ENCODE data around the gene LRP1B.

DNA sequence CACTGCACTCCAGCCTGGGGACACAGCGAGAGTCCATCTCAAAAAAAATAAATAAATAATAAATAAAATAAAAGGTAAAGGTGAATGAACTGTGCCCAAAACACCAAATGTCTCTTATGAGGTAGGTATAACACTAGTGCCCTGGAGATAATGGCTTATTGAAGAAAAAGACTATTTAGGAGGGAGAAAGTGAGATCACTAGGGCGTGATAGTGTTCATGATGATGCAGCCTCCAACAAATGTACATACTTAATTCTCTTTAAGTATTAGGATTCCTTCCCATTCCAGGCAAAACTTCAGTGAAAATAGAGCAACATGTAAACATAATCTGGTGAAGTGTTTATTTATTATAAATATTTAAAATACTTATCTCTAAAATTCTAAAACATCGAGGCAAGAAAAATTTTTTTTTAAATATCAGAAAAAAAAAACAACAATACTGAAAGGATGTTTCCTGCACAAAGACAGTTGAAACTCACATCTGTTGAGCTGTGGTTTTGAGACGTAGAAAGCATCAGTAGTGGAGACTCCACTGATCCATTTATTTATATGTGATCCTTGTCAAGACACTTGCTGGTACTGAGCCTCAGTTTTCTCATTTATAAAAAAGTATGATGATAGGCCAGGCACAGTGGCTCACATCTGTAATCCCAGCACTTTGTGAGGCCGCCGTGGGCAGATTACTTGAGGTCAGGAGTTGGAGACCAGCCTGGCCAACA, 183.3 kb downstream of the LRP1B start:
- TF ChIP-seq, protein P1, sequence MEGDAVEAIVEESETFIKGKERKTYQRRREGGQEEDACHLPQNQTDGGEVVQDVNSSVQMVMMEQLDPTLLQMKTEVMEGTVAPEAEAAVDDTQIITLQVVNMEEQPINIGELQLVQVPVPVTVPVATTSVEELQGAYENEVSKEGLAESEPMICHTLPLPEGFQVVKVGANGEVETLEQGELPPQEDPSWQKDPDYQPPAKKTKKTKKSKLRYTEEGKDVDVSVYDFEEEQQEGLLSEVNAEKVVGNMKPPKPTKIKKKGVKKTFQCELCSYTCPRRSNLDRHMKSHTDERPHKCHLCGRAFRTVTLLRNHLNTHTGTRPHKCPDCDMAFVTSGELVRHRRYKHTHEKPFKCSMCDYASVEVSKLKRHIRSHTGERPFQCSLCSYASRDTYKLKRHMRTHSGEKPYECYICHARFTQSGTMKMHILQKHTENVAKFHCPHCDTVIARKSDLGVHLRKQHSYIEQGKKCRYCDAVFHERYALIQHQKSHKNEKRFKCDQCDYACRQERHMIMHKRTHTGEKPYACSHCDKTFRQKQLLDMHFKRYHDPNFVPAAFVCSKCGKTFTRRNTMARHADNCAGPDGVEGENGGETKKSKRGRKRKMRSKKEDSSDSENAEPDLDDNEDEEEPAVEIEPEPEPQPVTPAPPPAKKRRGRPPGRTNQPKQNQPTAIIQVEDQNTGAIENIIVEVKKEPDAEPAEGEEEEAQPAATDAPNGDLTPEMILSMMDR (IDR thresholded peaks at IDR 0.05): no peak
- TF ChIP-seq POLR2AphosphoS5 (IDR thresholded peaks at IDR 0.05): no peak
- no peak for TF ChIP-seq POLR2A (IDR thresholded peaks at IDR 0.05)

Measured in breast epithelium (tissue), 3 donors.